Lower lobe of right lung (tissue), 2 donors: ENCODE results near the gene SLA2. TPM values are rescaled to one million over a fixed set of nuclear protein-coding genes. Genes with fewer than 3 reads are reported as not detected.

Source experiments
- ATAC-seq, 2 donors: fragments of 200-7000 bp; cut with Tn5 transposase; one replicate each; pipeline ENCODE4 v1.9.1; 2020 to 2022; ENCODE audit warnings: mild to moderate bottlenecking in 2 of 2, moderate library complexity in 2 of 2
- DNase-seq: peaks from one replicate; pipeline ENCODE4 v3.0.0-alpha.2; 2020
- H3K27ac ChIP-seq: fragments of 200-600 bp; one replicate; pipeline ENCODE4 v1.8.0; 2022
- H3K27me3 ChIP-seq: fragments of 200-600 bp; one replicate; pipeline ENCODE4 v1.8.0; 2022; ENCODE audit warnings: low read depth
- H3K36me3 ChIP-seq: fragments of 200-600 bp; one replicate; pipeline ENCODE4 v1.8.0; 2022; ENCODE audit warnings: mild to moderate bottlenecking
- H3K4me1 ChIP-seq: fragments of 200-600 bp; one replicate; pipeline ENCODE4 v1.8.0; 2022
- H3K4me3 ChIP-seq: fragments of 200-600 bp; one replicate; pipeline ENCODE4 v1.8.0; 2022; ENCODE audit warnings: mild to moderate bottlenecking
- H3K9me3 ChIP-seq: fragments of 200-600 bp; one replicate; pipeline ENCODE4 v1.8.0; 2022
- CTCF ChIP-seq: fragments of 200-600 bp; IDR thresholded peaks from one replicate; pipeline ENCODE4 v1.8.0; 2022; ENCODE audit warnings: antibody characterized with exemption, mild to moderate bottlenecking
- intact Hi-C: fragments of 100-400 bp; cut with DNase I; formaldehyde crosslinking; loops from one replicate; pipeline ENCODE4 v1.11.0; 2022
- total RNA-seq: library from RNA; stranded (reverse); fragmentation: NEBNext Ultra II Directional; extraction: Animal tissue kit (Norgen Biotek cat#: 25700); gene quantifications from one replicate; pipeline ENCODE4 v1.2.1, GENCODE V29; 2021
- donor health status: DM: no; HTN: yes; CAD: no; lungs with severe emphysema.

The SLA2 gene
- total RNA-seq, 1 donor from 2014 or later: 1.4 TPM

DNA sequence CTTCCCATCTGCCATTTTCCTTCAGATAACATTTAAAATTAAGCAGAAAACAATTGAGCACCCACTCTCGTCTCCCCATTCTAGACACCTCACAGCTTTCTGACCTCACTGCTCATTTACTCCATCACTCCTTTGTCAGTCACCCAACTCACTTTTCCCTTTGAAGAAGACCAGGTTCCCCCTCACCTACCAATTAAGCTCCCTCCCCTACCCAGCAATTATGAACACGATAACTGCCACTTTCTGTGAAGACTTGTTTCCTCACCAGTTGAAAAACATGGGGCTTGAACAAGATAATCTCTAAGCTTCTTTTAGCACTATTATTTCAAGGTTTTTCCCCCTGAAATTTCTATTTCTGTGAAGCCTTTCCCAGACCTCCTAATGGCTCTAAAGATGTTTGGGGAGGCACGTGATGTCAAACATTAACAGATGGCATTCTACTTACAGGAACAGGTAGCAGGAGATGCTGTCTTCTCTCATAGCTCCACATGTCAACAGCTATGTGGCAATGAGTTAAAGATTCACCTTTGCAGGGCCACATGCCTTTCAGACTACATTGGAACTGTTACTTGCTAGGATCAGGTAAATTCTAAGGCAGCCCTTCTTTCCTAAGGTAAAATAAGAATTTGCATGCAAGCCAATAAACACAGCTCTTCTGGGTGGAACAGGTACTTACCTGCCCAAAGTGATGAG is 24.8 kb upstream of the SLA2 start:
- H3K36me3 ChIP-seq: peaks cover 35% of the 10 kb centered on the region
- H3K9me3 ChIP-seq: no peaks in the 10 kb centered on the region
- H3K27me3 ChIP-seq: no peaks in the 10 kb centered on the region
- TF ChIP-seq CTCF: no peak
- no peak overlapping the region for H3K4me3 ChIP-seq
- intact Hi-C loops: no loop called here
- ATAC-seq: no peak
- no peaks in the 10 kb centered on the region for H3K4me1 ChIP-seq
- no peak overlapping the region for H3K27ac ChIP-seq
- no peak for DNase-seq

DNA sequence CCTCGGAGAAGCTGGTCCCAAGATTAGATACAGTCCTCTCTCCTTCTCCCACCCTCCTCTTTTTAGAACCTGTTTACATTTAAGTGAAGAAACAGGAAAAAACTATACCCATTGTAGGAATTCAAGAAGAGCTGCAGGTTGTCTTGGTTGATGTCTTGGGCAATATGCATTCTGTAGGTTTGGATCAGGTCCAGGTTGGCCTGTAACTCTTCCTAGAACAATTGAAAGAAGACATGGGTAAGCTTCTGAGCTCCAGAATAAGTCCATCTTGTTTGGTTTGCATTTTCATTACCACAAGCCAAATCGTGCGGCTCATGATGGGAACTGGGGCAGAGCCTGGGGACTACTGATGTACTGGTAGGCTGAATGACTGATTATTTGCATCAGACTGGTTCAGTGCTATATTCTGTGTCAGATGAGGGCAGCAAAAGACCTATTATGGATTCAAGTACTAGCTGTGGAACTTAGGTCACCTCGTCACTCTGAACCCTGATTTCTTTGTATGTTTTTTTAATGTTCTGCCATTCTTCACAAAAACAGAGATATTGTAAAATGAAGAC is 20.3 kb upstream of the SLA2 start:
- no peak for DNase-seq
- intact Hi-C loops: no loop called here
- Histone ChIP-seq H3K4me3 (no peak overlapping the region), H3K27ac (no peak overlapping the region), H3K36me3 (peaks cover 75% of the 10 kb centered on the region), H3K9me3 (no peaks in the 10 kb centered on the region), H3K27me3 (no peaks in the 10 kb centered on the region), H3K4me1 (no peaks in the 10 kb centered on the region)
- ATAC-seq: no peak
- no peak for TF ChIP-seq CTCF

DNA sequence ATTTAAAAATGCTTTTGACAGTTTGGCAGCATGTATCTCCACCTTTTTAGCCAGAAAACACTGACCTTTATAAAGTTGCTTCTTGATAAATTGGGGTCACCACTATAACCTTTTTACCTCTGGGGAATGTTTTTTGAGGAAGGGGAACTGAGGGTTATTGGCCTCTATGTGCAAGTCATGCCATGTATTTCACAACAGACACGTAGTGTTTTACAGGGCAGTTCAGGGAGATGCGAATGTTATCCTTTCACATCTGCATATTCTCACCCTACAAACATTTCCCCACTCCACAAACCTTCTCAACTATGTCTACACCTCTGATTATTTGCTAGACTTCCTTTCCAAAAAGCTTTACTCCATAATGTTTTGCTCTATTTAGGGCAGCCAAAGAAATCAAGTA is 17.0 kb upstream of the SLA2 start:
- no peaks in the 10 kb centered on the region for H3K9me3 ChIP-seq
- no peak for ATAC-seq
- peaks cover 66% of the 10 kb centered on the region for H3K36me3 ChIP-seq
- no peak for DNase-seq
- H3K4me1 ChIP-seq: no peaks in the 10 kb centered on the region
- intact Hi-C loops: no loop called here
- H3K27me3 ChIP-seq: no peaks in the 10 kb centered on the region
- no peak for TF ChIP-seq CTCF
- H3K4me3 ChIP-seq: no peak overlapping the region
- no peak overlapping the region for H3K27ac ChIP-seq

DNA sequence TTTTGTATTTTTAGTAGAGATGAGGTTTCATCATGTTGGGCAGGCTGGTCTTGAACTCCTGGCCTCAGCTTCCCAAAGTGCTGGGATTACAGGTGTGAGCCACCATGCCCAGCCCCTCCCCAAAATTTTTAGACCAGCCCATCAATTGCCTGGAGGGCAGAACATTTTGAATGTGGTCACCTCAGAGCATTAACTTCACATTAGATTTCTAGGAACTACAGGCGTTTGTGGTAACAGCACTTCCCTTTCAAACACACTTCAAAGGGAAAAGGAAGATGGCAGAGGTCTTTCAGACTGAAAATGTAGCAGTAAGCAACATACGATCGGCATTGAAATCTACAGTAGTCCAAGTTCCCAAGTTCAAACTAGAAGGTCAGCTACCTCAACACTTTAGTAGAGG is 12.3 kb upstream of the SLA2 start:
- Histone ChIP-seq H3K4me3 (no peak overlapping the region), H3K36me3 (peaks cover 67% of the 10 kb centered on the region), H3K27ac (no peak overlapping the region), H3K4me1 (no peaks in the 10 kb centered on the region), H3K27me3 (no peaks in the 10 kb centered on the region), H3K9me3 (no peaks in the 10 kb centered on the region)
- intact Hi-C loops: no loop called here
- DNase-seq: no peak
- no peak for TF ChIP-seq CTCF
- ATAC-seq: no peak

DNA sequence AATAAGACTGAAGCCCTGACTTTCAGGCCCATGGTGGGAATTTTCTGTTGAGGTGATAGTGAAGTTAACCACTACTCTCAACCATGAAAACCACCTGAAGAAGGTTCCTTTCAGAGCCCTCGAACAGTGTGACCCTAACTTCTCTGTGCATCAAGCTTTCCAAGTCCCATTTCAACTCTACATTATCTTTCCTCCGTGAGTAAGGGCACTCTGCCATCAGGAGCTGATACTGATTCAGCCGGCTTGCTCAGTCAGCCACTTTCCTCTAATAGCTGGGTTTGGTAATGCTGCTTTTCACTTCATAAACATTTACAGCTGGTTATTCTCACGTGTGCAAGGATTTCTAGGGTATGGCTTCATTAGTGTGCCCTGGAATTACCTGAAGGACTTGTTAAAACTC is 10.7 kb upstream of the SLA2 start:
- no peak for TF ChIP-seq CTCF
- H3K27ac ChIP-seq: no peak overlapping the region
- no peak for DNase-seq
- ATAC-seq: no peak
- no peaks in the 10 kb centered on the region for H3K27me3 ChIP-seq
- H3K9me3 ChIP-seq: no peaks in the 10 kb centered on the region
- no peak overlapping the region for H3K4me3 ChIP-seq
- H3K36me3 ChIP-seq: peaks cover 61% of the 10 kb centered on the region
- no peaks in the 10 kb centered on the region for H3K4me1 ChIP-seq
- intact Hi-C loops: no loop called here
